HCT116 (cell line): Measurements from ENCODE around the gene WSB2. TPM values are rescaled to one million over a fixed set of nuclear protein-coding genes. Genes with fewer than 3 reads are reported as not detected.

Experiments used
- ATAC-seq: fragments of 200-7000 bp; cut with Tn5 transposase; 2 replicates; pipeline ENCODE4 v1.9.1; 2020; ENCODE audit warnings: mild to moderate bottlenecking, moderate library complexity
- BruUV-seq: library from RNA; stranded (reverse); fragments of 400-500 nt; replicated peaks from 2 replicates; lab custom pipeline; 2021; lab: Mats Ljungman, UMichigan
- CTCF ChIA-PET: fragments of 300-600 bp; sonication (Branson Sonifier 250); formaldehyde crosslinking; loops from one replicate; lab custom pipeline; 2021; ENCODE audit warnings: antibody characterized with exemption; lab: Charles Lee
- POLR2A ChIA-PET: fragments of 300-600, 350-600 bp; sonication (Branson Sonifier 250); formaldehyde crosslinking; loops from one replicate; lab custom pipeline; 2021; ENCODE audit warnings: antibody characterized with exemption; lab: Charles Lee
- RAD21 ChIA-PET, 2 experiments: fragments of 300-600 bp; sonication (Branson Sonifier 250); formaldehyde crosslinking; loops; one replicate each; lab custom pipeline; 2023; ENCODE audit warnings: low total read pairs in 2 of 2; ENCODE audit not compliant: uncharacterized antibody in 2 of 2, unreplicated experiment in 2 of 2, low non-redundant PET in 1 of 2; lab: Charles Lee
- DNase-seq: peaks from one replicate; pipeline ENCODE4 v3.0.0-alpha.2; 2010; ENCODE audit warnings: low read depth, low spot score
- H2AFZ ChIP-seq: fragments of 200-600 bp; shearing (Covaris generic), sonication (generic); 2 replicates; pipeline ENCODE4 v1.6.1; 2017; ENCODE audit warnings: low read depth, mixed run types, mixed read lengths, antibody characterized with exemption, low read length; ENCODE audit not compliant: poor library complexity, severe bottlenecking
- H3K27ac ChIP-seq: 2 replicates; pipeline ENCODE4 v1.5.1; 2012; ENCODE audit warnings: low read depth, low read length
- H3K27me3 ChIP-seq: fragments of 200-600 bp; sonication (generic); 2 replicates; pipeline ENCODE4 v1.6.1; 2016; ENCODE audit warnings: mixed run types, low read length, mixed read lengths; ENCODE audit not compliant: insufficient read depth
- H3K36me3 ChIP-seq, 2 experiments: fragments of 200-500 bp in 1 of 2; fragments of 200-600 bp in 1 of 2; sonication (Bioruptor generic) in 1 of 2; sonication (generic) in 1 of 2; 2 replicates each; pipeline versions ENCODE4 v1.5.1 to v1.6.1; 2014 to 2016; ENCODE audit warnings: low read length in 2 of 2, inconsistent platforms in 1 of 2, mixed read lengths in 1 of 2, mixed run types in 1 of 2; ENCODE audit not compliant: insufficient read depth in 2 of 2, control insufficient read depth in 1 of 2
- H3K4me1 ChIP-seq, 2 experiments: fragments of 200-600 bp in 1 of 2; sonication (generic) in 1 of 2; 2 replicates each; pipeline versions ENCODE4 v1.5.1 to v1.6.1; 2012 to 2017; ENCODE audit warnings: low read length in 2 of 2, inconsistent platforms in 1 of 2, mild to moderate bottlenecking in 1 of 2, mixed read lengths in 1 of 2, mixed run types in 1 of 2, moderate library complexity in 1 of 2; ENCODE audit not compliant: insufficient read depth in 2 of 2, control insufficient read depth in 1 of 2
- H3K4me2 ChIP-seq: fragments of 200-600 bp; sonication (generic); 2 replicates; pipeline ENCODE4 v1.6.1; 2017; ENCODE audit warnings: mixed run types, low read length, mixed read lengths
- H3K4me3 ChIP-seq, 2 experiments: fragments of 200-600 bp in 1 of 2; sonication (generic) in 1 of 2; replicated peaks in 1 of 2; 2 replicates each; pipeline ENCODE4 v1.5.1; 2011 to 2016; ENCODE audit warnings: low read length in 2 of 2, control low read depth in 1 of 2, low read depth in 1 of 2, mild to moderate bottlenecking in 1 of 2, mixed read lengths in 1 of 2, mixed run types in 1 of 2
- H3K79me2 ChIP-seq: fragments of 200-600 bp; sonication (generic); 2 replicates; pipeline ENCODE4 v1.6.1; 2017; ENCODE audit warnings: mild to moderate bottlenecking, mixed run types, low read length, moderate library complexity, mixed read lengths; ENCODE audit not compliant: insufficient read depth
- H3K9ac ChIP-seq: fragments of 200-600 bp; sonication (generic); 2 replicates; pipeline ENCODE4 v1.6.1; 2016; ENCODE audit warnings: low read length, mixed read lengths
- H3K9me2 ChIP-seq: fragments of 200-600 bp; sonication (generic), shearing (Covaris generic); 2 replicates; pipeline ENCODE4 v1.6.1; 2017; ENCODE audit warnings: mixed run types, mild to moderate bottlenecking, moderate library complexity; ENCODE audit not compliant: insufficient read depth
- H3K9me3 ChIP-seq, 2 experiments: fragments of 200-500 bp in 1 of 2; fragments of 200-600 bp in 1 of 2; sonication (Bioruptor generic) in 1 of 2; sonication (generic) in 1 of 2; 2 replicates each; pipeline ENCODE4 v1.6.1; 2014 to 2017; ENCODE audit warnings: low read length in 2 of 2, mixed read lengths in 2 of 2, inconsistent platforms in 1 of 2, low read depth in 1 of 2, mild to moderate bottlenecking in 1 of 2, mixed run types in 1 of 2, moderate library complexity in 1 of 2; ENCODE audit not compliant: control insufficient read depth in 1 of 2, insufficient read depth in 1 of 2
- H4K20me1 ChIP-seq: fragments of 200-600 bp; sonication (generic), shearing (Covaris generic); 2 replicates; pipeline ENCODE4 v1.6.1; 2017; ENCODE audit warnings: mixed run types, mild to moderate bottlenecking, moderate library complexity; ENCODE audit not compliant: insufficient read depth
- CEBPB ChIP-seq: IDR thresholded peaks from 2 replicates; pipeline ENCODE4 v1.6.1; 2012; ENCODE audit warnings: low read depth
- EGR1 ChIP-seq: IDR thresholded peaks from 2 replicates; pipeline ENCODE4 v1.6.1; 2012; ENCODE audit warnings: low read depth
- EZH2 ChIP-seq: fragments of 200-600 bp; sonication (generic); IDR thresholded peaks from 2 replicates; pipeline ENCODE4 v1.6.1; 2017; ENCODE audit warnings: antibody characterized with exemption, mixed run types
- JUND ChIP-seq: IDR thresholded peaks from 2 replicates; pipeline ENCODE4 v1.6.1; 2012
- SP1 ChIP-seq: IDR thresholded peaks from 2 replicates; pipeline ENCODE4 v1.6.1; 2012; ENCODE audit warnings: low read depth
- YY1 ChIP-seq: IDR thresholded peaks from 2 replicates; pipeline ENCODE4 v1.6.1; 2011; ENCODE audit warnings: low read length, low read depth, moderate library complexity, mild to moderate bottlenecking; ENCODE audit not compliant: insufficient replicate concordance; ENCODE audit errors: extremely low read depth
- ZNF274 ChIP-seq: fragments of 200-500 bp; sonication (Bioruptor generic); IDR thresholded peaks from 2 replicates; pipeline ENCODE4 v1.6.1; 2014; ENCODE audit warnings: mild to moderate bottlenecking, low read depth, low read length, inconsistent platforms
- intact Hi-C: fragments of 100-400 bp; cut with micrococcal nuclease; formaldehyde crosslinking; loops from 2 replicates; pipeline ENCODE4 v1.10.0; 2022
- total RNA-seq: library from RNA; stranded (reverse); gene quantifications from one replicate; pipeline ENCODE4 v1.2.1, GENCODE V29; 2021; ENCODE audit not compliant: unreplicated experiment
- TF ChIP-seq, protein P1 (sequence below): IDR thresholded peaks from 2 replicates; pipeline ENCODE4 v1.6.1; 2012
- TF ChIP-seq, protein P2 (sequence below): IDR thresholded peaks from 2 replicates; pipeline ENCODE4 v1.6.1; 2011; ENCODE audit warnings: mild to moderate bottlenecking, low read length, moderate library complexity; ENCODE audit not compliant: insufficient replicate concordance; ENCODE audit errors: extremely low read depth
- TF ChIP-seq, protein P3 (sequence below): IDR thresholded peaks from 2 replicates; pipeline ENCODE4 v1.6.1; 2012

The WSB2 gene
- total RNA-seq, 1 experiment from 2014 or later: 97.0 TPM

DNA sequence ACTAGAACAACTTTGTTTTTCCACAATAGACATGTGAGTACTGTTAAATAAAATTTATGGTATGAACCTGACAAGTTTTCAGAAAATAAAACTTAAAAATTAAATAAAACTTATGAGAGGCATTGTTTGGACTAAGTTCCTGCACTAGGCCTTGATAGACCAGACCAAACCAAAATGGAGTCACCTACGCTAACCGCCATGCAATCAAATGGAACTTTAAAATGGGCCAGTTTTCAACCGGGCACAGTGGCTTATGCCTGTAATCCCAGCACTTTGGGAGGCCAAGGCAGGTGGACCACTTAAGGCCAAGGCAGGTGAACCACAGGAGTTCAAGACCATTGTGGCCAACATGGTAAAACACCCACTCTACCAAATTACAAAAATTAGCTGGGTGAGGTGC lies 49.6 kb downstream of the WSB2 start:
- DNase-seq: no peak
- Histone ChIP-seq H3K4me2 (no peak overlapping the region), H2AFZ (peak overlapping the region; percentile 35), H3K9me3 (no peaks in the 10 kb centered on the region), H3K9ac (no peak overlapping the region), H3K4me3 (no peak overlapping the region), H3K9me2 (no peaks in the 10 kb centered on the region), H3K36me3 (no peaks in the 10 kb centered on the region), H3K4me1 (peaks cover 5 to 12% of the 10 kb centered on the region in 2 experiments; a peak in 3 of 4 replicates), H3K27me3 (no peaks in the 10 kb centered on the region), H4K20me1 (no peaks in the 10 kb centered on the region), H3K79me2 (no peaks in the 10 kb centered on the region), H3K27ac (no peak overlapping the region)
- intact Hi-C loops: no loop called here
- TF ChIP-seq, protein P1, sequence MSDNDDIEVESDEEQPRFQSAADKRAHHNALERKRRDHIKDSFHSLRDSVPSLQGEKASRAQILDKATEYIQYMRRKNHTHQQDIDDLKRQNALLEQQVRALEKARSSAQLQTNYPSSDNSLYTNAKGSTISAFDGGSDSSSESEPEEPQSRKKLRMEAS: no peak
- no peak for TF ChIP-seq JUND
- TF ChIP-seq, protein P2, sequence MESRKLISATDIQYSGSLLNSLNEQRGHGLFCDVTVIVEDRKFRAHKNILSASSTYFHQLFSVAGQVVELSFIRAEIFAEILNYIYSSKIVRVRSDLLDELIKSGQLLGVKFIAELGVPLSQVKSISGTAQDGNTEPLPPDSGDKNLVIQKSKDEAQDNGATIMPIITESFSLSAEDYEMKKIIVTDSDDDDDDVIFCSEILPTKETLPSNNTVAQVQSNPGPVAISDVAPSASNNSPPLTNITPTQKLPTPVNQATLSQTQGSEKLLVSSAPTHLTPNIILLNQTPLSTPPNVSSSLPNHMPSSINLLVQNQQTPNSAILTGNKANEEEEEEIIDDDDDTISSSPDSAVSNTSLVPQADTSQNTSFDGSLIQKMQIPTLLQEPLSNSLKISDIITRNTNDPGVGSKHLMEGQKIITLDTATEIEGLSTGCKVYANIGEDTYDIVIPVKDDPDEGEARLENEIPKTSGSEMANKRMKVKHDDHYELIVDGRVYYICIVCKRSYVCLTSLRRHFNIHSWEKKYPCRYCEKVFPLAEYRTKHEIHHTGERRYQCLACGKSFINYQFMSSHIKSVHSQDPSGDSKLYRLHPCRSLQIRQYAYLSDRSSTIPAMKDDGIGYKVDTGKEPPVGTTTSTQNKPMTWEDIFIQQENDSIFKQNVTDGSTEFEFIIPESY: no peak
- TF ChIP-seq SP1: no peak
- no peak for TF ChIP-seq CEBPB
- no peak for TF ChIP-seq ZNF274
- TF ChIP-seq EGR1: no peak
- TF ChIP-seq EZH2: no peak
- no peak for TF ChIP-seq YY1
- TF ChIP-seq, protein P3, sequence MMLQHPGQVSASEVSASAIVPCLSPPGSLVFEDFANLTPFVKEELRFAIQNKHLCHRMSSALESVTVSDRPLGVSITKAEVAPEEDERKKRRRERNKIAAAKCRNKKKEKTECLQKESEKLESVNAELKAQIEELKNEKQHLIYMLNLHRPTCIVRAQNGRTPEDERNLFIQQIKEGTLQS: no peak
- POLR2A ChIA-PET: no interaction called here
- ATAC-seq: no peak
- RAD21 ChIA-PET: no interaction called here
- no TSS peak for BruUV-seq
- CTCF ChIA-PET: no interaction called here
